Measurements from ENCODE around the gene QSOX1. TPM values are rescaled to one million over a fixed set of nuclear protein-coding genes. Genes with fewer than 3 reads are reported as not detected.

The QSOX1 gene
- total and polyA plus RNA-seq, 9 of the 15 experiments (the other 6 are each of a cell fraction or from before 2014, with no cell fraction given), result 4.0 to 53.1 (median 15.0) TPM

GRCh38 chr1:180116964-180117763 lies 37.5 kb upstream of the QSOX1 start (continued):
- peak; percentile 89 for TF ChIP-seq ARID1B (IDR thresholded peaks at IDR 0.05)
- TF ChIP-seq NFE2L1 (tag; IDR thresholded peaks at IDR 0.05; ENCODE audit: borderline replicate concordance, low read depth), result no peak
- TF ChIP-seq ZNF24 (IDR thresholded peaks at IDR 0.05), result no peak
- no peak for TF ChIP-seq JUNB (CRISPR knock-in tag; conservative IDR thresholded peaks at IDR 0.05)
- TF ChIP-seq NCOA1 (IDR thresholded peaks at IDR 0.05; ENCODE audit: low read depth), result no peak
- TF ChIP-seq IRF9 (tag; IDR thresholded peaks at IDR 0.05), result no peak
- TF ChIP-seq MAZ (CRISPR knock-in tag; conservative IDR thresholded peaks at IDR 0.05 in 1 of 2, IDR thresholded peaks at IDR 0.05 in 1 of 2), result peak; percentile 57 to 62; a peak in 2 of 4 replicates
- peak; percentile 83; the same call in 1 of the 2 replicates for TF ChIP-seq LEF1 (IDR thresholded peaks at IDR 0.05)
- peak in 1 of 2 experiments; percentile 71; a peak in 1 of 4 replicates for TF ChIP-seq HDAC1 (IDR thresholded peaks at IDR 0.05)
- TF ChIP-seq RUNX1 (IDR thresholded peaks at IDR 0.05; ENCODE audit: low read depth), result no peak
- TF ChIP-seq ZNF431 (CRISPR knock-in tag; IDR thresholded peaks at IDR 0.05), result no peak
- TF ChIP-seq CTCF (IDR thresholded peaks at IDR 0.05 in 2 of 3, conservative IDR thresholded peaks at IDR 0.05 in 1 of 3; ENCODE audit: insufficient read depth in 2 of 3, low read depth in 1 of 3, low read length in 3 of 3), result no peak
- TF ChIP-seq ETV1 (tag; conservative IDR thresholded peaks at IDR 0.05; ENCODE audit: low read depth), result peak; percentile 91
- TF ChIP-seq DEAF1 (CRISPR knock-in tag; IDR thresholded peaks at IDR 0.05), result 0 out of 2 replicates have a peak, but pooled peaks have one; percentile 14
- no peak for TF ChIP-seq KLF6 (CRISPR knock-in tag; IDR thresholded peaks at IDR 0.05; ENCODE audit: borderline replicate concordance)
- peak; percentile 89 for TF ChIP-seq GATA2 (CRISPR knock-in tag; IDR thresholded peaks at IDR 0.05)
- TF ChIP-seq CBX5 (IDR thresholded peaks at IDR 0.05; ENCODE audit: borderline replicate concordance, low read depth), result no peak
- no peak for TF ChIP-seq ZNF184 (CRISPR knock-in tag; IDR thresholded peaks at IDR 0.05)
- no peak for TF ChIP-seq EGR1 (conservative IDR thresholded peaks at IDR 0.05)
- TF ChIP-seq ZFX (CRISPR knock-in tag; IDR thresholded peaks at IDR 0.05), result peak; percentile 45; the same call in 1 of the 2 replicates
- no peak for TF ChIP-seq ZNF518B (CRISPR knock-in tag; IDR thresholded peaks at IDR 0.05)

Data from K562 (cell line).